ENCODE data around the gene BAZ1B. TPM values are rescaled to one million over a fixed set of nuclear protein-coding genes. Genes with fewer than 3 reads are reported as not detected.

BAZ1B gene
- total and polyA plus RNA-seq, 2 of the 4 experiments (the other 2 are of a cell fraction): 20.2 to 45.0 TPM

DNA sequence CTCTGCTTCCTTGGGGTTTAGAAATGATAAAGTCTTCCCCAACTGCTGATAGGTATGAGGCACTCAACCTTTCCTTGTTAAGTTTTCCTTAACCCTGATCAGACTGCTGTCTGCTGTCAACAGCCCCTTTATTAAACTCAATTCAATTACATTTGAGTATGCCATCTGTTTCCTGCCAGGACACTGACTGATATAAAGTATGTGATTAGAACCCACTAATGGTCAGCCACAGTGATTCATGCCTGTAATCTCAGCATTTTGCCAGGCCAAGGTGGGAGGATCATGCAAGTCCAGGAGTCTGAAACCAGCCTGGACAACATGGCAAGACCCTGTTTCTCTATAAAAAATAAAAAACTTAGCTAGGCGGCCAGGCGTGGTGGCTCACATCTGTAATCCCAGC lies 18.1 kb downstream of the BAZ1B start:
- no peak overlapping the region for H2BK5ac ChIP-seq (ENCODE audit: low read depth, low read length, poor library complexity, severe bottlenecking)
- H3K9me1 ChIP-seq (ENCODE audit: insufficient read depth, low read length): peaks cover 4% of the 10 kb centered on the region; the same call in 1 of the 2 replicates
- H3K27ac ChIP-seq (ENCODE audit: insufficient read depth, low read length): no peak overlapping the region
- no peak overlapping the region for H3K4me3 ChIP-seq (ENCODE audit: insufficient read depth, low read depth, low read length)
- H4K20me1 ChIP-seq (ENCODE audit: insufficient read depth, low read length): peaks cover 20% of the 10 kb centered on the region
- no peak overlapping the region for H4K91ac ChIP-seq (ENCODE audit: insufficient read depth, low read depth, low read length)
- H3K9me3 ChIP-seq (ENCODE audit: control insufficient read depth, insufficient read depth, low read length): no peaks in the 10 kb centered on the region
- no peak for ATAC-seq (ENCODE audit: low read depth)
- ChIA-PET CTCF (no interaction called here), POLR2A (ENCODE audit: unreplicated experiment) (no interaction called here)
- TF ChIP-seq NFE2L2 (IDR thresholded peaks at IDR 0.05; ENCODE audit: low read depth, low read length): no peak
- no peak for TF ChIP-seq POLR2A (IDR thresholded peaks at IDR 0.05; ENCODE audit: low read depth, low read length)
- no peak for TF ChIP-seq MAZ (IDR thresholded peaks at IDR 0.05; ENCODE audit: borderline replicate concordance, low read depth, low read length)
- TF ChIP-seq, protein P1, sequence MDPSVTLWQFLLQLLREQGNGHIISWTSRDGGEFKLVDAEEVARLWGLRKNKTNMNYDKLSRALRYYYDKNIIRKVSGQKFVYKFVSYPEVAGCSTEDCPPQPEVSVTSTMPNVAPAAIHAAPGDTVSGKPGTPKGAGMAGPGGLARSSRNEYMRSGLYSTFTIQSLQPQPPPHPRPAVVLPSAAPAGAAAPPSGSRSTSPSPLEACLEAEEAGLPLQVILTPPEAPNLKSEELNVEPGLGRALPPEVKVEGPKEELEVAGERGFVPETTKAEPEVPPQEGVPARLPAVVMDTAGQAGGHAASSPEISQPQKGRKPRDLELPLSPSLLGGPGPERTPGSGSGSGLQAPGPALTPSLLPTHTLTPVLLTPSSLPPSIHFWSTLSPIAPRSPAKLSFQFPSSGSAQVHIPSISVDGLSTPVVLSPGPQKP (IDR thresholded peaks at IDR 0.05; ENCODE audit: borderline replicate concordance, low read depth, low read length): no peak
- TF ChIP-seq FOS (IDR thresholded peaks at IDR 0.05; ENCODE audit: low read depth, low read length): no peak
- no peak for TF ChIP-seq BHLHE40 (IDR thresholded peaks at IDR 0.05; ENCODE audit: low read depth, low read length)
- no peak for TF ChIP-seq MAFK (IDR thresholded peaks at IDR 0.05; ENCODE audit: low read depth, low read length)
- TF ChIP-seq, protein P2, sequence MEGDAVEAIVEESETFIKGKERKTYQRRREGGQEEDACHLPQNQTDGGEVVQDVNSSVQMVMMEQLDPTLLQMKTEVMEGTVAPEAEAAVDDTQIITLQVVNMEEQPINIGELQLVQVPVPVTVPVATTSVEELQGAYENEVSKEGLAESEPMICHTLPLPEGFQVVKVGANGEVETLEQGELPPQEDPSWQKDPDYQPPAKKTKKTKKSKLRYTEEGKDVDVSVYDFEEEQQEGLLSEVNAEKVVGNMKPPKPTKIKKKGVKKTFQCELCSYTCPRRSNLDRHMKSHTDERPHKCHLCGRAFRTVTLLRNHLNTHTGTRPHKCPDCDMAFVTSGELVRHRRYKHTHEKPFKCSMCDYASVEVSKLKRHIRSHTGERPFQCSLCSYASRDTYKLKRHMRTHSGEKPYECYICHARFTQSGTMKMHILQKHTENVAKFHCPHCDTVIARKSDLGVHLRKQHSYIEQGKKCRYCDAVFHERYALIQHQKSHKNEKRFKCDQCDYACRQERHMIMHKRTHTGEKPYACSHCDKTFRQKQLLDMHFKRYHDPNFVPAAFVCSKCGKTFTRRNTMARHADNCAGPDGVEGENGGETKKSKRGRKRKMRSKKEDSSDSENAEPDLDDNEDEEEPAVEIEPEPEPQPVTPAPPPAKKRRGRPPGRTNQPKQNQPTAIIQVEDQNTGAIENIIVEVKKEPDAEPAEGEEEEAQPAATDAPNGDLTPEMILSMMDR (conservative IDR thresholded peaks at IDR 0.05; ENCODE audit: low read depth, low read length): no peak
- H2BK15ac ChIP-seq (ENCODE audit: low read depth, low read length): no peak overlapping the region
- in situ Hi-C loops (cut with MboI; ENCODE audit: low sequenced_read_pairs) (loop anchor here (5.0 kb wide), 1 partner anchor 42 kb away; no protein-coding TSS in a partner anchor), dilution Hi-C loops (cut with HindIII; ENCODE audit: low sequenced_read_pairs, unreplicated experiment) (no loop called here), intact Hi-C loops (cut with micrococcal nuclease) (no loop called here)
- no peak overlapping the region for H2BK120ac ChIP-seq (ENCODE audit: low read depth, low read length)
- no peak overlapping the region for H2AK9ac ChIP-seq (replicated peaks; ENCODE audit: low read depth, low read length, poor library complexity)
- no peak for DNase-seq
- H3K9ac ChIP-seq (ENCODE audit: low read depth, low read length): no peak overlapping the region
- H3K79me1 ChIP-seq (ENCODE audit: low read depth in 1 of 2, low read length in 2 of 2): peaks cover 33 to 48% of the 10 kb centered on the region in 2 experiments
- no peak overlapping the region for H2AFZ ChIP-seq (replicated peaks; ENCODE audit: low read length, poor library complexity)
- no TSS peak for BruUV-seq (replicated peaks)
- H3K27me3 ChIP-seq (ENCODE audit: control insufficient read depth, insufficient read depth, low read length): no peaks in the 10 kb centered on the region
- H3K18ac ChIP-seq (ENCODE audit: low read depth, low read length): no peak overlapping the region
- no peak overlapping the region for H3K56ac ChIP-seq (ENCODE audit: extremely low read depth, insufficient read depth, low read length)
- H3K23ac ChIP-seq (ENCODE audit: low read depth, low read length): no peak overlapping the region
- no peaks in the 10 kb centered on the region for H3K4me1 ChIP-seq (ENCODE audit: control insufficient read depth, insufficient read depth, low read length)
- no peak overlapping the region for H4K5ac ChIP-seq (ENCODE audit: low read depth, low read length)
- no peak overlapping the region for H3K4ac ChIP-seq (ENCODE audit: low read depth, low read length)
- no peak overlapping the region for H2AK5ac ChIP-seq (ENCODE audit: low read depth, low read length)
- no peak overlapping the region for H4K8ac ChIP-seq (ENCODE audit: low read depth in 2 of 2, low read length in 2 of 2)
- H3K4me2 ChIP-seq (ENCODE audit: low read depth, low read length): no peak overlapping the region
- no peak overlapping the region for H2BK20ac ChIP-seq (ENCODE audit: low read depth, low read length)
- no peak overlapping the region for H3K14ac ChIP-seq (replicated peaks; ENCODE audit: low read depth, low read length)
- H3K36me3 ChIP-seq (ENCODE audit: control insufficient read depth, insufficient read depth, low read length): peaks cover 63% of the 10 kb centered on the region
- no CpG with 5 or more reads among the region's 2 CpGs for WGBS, 2 experiments (ENCODE audit: extremely low coverage in 2 of 2, insufficient read length in 1 of 2)
